Kidney (tissue), 14 donors: ENCODE results near the gene AKR7A2. TPM values are rescaled to one million over a fixed set of nuclear protein-coding genes. Genes with fewer than 3 reads are reported as not detected.

Experiments
- DNase-seq, 5 donors: peaks; one replicate each; pipeline ENCODE4 v3.0.0-alpha.2; 2013 to 2020
- FAIRE-seq: peaks from 2 replicates; lab custom pipeline; 2012; peaks lifted over from hg19 to GRCh38; lab: Jason Lieb, UNC
- H3K27ac ChIP-seq, 2 donors: one replicate each; pipeline ENCODE4 v1.7.0; 2013; ENCODE audit warnings: low read depth in 2 of 2, low read length in 2 of 2, inconsistent platforms in 1 of 2
- H3K27me3 ChIP-seq: one replicate; pipeline ENCODE4 v1.7.1; 2013; ENCODE audit warnings: low read length, inconsistent platforms; ENCODE audit not compliant: control insufficient read depth, insufficient read depth
- H3K36me3 ChIP-seq, 3 donors: one replicate each; pipeline versions ENCODE4 v1.7.0 to v1.7.1; 2013; ENCODE audit warnings: low read length in 3 of 3, control low read depth in 1 of 3, inconsistent platforms in 1 of 3; ENCODE audit not compliant: insufficient read depth in 3 of 3, control insufficient read depth in 2 of 3
- H3K4me1 ChIP-seq, 3 donors: one replicate each; pipeline versions ENCODE4 v1.7.0 to v1.7.1; 2013; ENCODE audit warnings: low read length in 3 of 3, inconsistent platforms in 1 of 3, low read depth in 1 of 3; ENCODE audit not compliant: control insufficient read depth in 2 of 3, insufficient read depth in 2 of 3
- H3K4me3 ChIP-seq, 3 donors: one replicate each; pipeline versions ENCODE4 v1.7.0 to v1.8.1; 2013; ENCODE audit warnings: low read length in 3 of 3, control low read depth in 1 of 3, inconsistent platforms in 1 of 3
- H3K9ac ChIP-seq, 3 donors: one replicate each; pipeline versions ENCODE4 v1.7.0 to v1.7.1; 2013; ENCODE audit warnings: low read length in 3 of 3, control low read depth in 1 of 3, inconsistent platforms in 1 of 3
- H3K9me3 ChIP-seq, 3 donors: one replicate each; pipeline versions ENCODE4 v1.7.0 to v1.7.1; 2013; ENCODE audit warnings: low read length in 3 of 3, control low read depth in 1 of 3, inconsistent platforms in 1 of 3; ENCODE audit not compliant: control insufficient read depth in 2 of 3, insufficient read depth in 1 of 3
- CTCF ChIP-seq: IDR thresholded peaks from 3 replicates; pipeline ENCODE4 v1.5.1; 2012; ENCODE audit warnings: mild to moderate bottlenecking, moderate library complexity, borderline replicate concordance; ENCODE audit not compliant: insufficient read depth; ENCODE audit errors: extremely low read depth
- intact Hi-C: fragments of 100-400 bp; cut with DNase I; formaldehyde crosslinking; loops from one replicate; pipeline ENCODE4 v1.11.1; 2022
- polyA plus RNA-seq: library from polyadenylated mRNA; stranded (reverse); fragments of 350-450 nt; fragmentation: Illumina TruSeq; extraction: RNeasy Lipid Tissue Mini Kit (QIAGEN cat#74804); gene quantifications from one replicate; pipeline ENCODE4 v1.2.3, GENCODE V29; 2014; ENCODE audit warnings: low read depth, low replicate concordance; ENCODE audit not compliant: insufficient read depth
- total RNA-seq: library from RNA; stranded (reverse); fragmentation: NEBNext Ultra II Directional; extraction: Animal tissue kit (Norgen Biotek cat#: 25700); gene quantifications from one replicate; pipeline ENCODE4 v1.2.1, GENCODE V29; 2021
- donor health status: control.
- donor health status: control.
- donor health status: control.
- donor health status: control.
- donor health status: control.
- donor health status: DM: yes; HTN: yes; CAD: no.
- donor health status: Normal renal cell carcinoma (clear cell type).

Gene AKR7A2
- total and polyA plus RNA-seq, 2 donors from 2014 or later, result 53.1 to 139 TPM

GRCh38 chr1:19352839-19353238 lies 40.9 kb upstream of the AKR7A2 start:
- FAIRE-seq (no peak), DNase-seq (peak in 1 of 5 donors; percentile 67)
- H3K9me3 ChIP-seq, result no peaks in the 10 kb centered on the region
- peaks cover 5 to 31% (median 17%) of the 10 kb centered on the region in 3 donors for H3K36me3 ChIP-seq
- H3K27me3 ChIP-seq, result no peaks in the 10 kb centered on the region
- H3K9ac ChIP-seq, result no peak overlapping the region
- H3K27ac ChIP-seq, result no peak overlapping the region
- no peak for TF ChIP-seq CTCF
- H3K4me1 ChIP-seq, result no peaks in the 10 kb centered on the region
- H3K4me3 ChIP-seq, result no peak overlapping the region
- intact Hi-C loops, result no loop called here

- Histone ChIP-seq H3K9me3 (no peaks in the 10 kb centered on the region), H3K27ac (no peak overlapping the region), H3K27me3 (no peaks in the 10 kb centered on the region), H3K4me3 (no peak overlapping the region), H3K4me1 (no peaks in the 10 kb centered on the region), H3K36me3 (peaks cover 5 to 31% (median 17%) of the 10 kb centered on the region in 3 donors), H3K9ac (no peak overlapping the region)
- FAIRE-seq (no peak), DNase-seq (peak in 1 of 5 donors; percentile 72)
- intact Hi-C loops, result no loop called here
- TF ChIP-seq CTCF, result no peak
Observed at GRCh38 chr1:19351873-19352272, 39.9 kb upstream of the AKR7A2 start.

- FAIRE-seq, result no peak
- H3K27me3 ChIP-seq, result no peaks in the 10 kb centered on the region
- H3K9me3 ChIP-seq, result no peaks in the 10 kb centered on the region
- no peak for TF ChIP-seq CTCF
- H3K27ac ChIP-seq, result no peak overlapping the region
- DNase-seq, result no peak
- no peak overlapping the region for H3K4me3 ChIP-seq
- intact Hi-C loops, result no loop called here
- no peaks in the 10 kb centered on the region for H3K4me1 ChIP-seq
- peaks cover 0 to 25% (median 10%) of the 10 kb centered on the region in 3 donors for H3K36me3 ChIP-seq
- H3K9ac ChIP-seq, result no peak overlapping the region
Observed at GRCh38 chr1:19350566-19350965, 38.6 kb upstream of the AKR7A2 start.

GRCh38 chr1:19349999-19350398 lies 38.1 kb upstream of the AKR7A2 start:
- no peak overlapping the region for H3K27ac ChIP-seq
- intact Hi-C loops, result no loop called here
- TF ChIP-seq CTCF, result no peak
- no peaks in the 10 kb centered on the region for H3K4me1 ChIP-seq
- no peak overlapping the region for H3K4me3 ChIP-seq
- FAIRE-seq, result no peak
- H3K36me3 ChIP-seq, result peaks cover 0 to 28% (median 9%) of the 10 kb centered on the region in 3 donors
- no peaks in the 10 kb centered on the region for H3K27me3 ChIP-seq
- peak in 1 of 5 donors; percentile 53 for DNase-seq
- H3K9me3 ChIP-seq, result no peaks in the 10 kb centered on the region
- no peak overlapping the region for H3K9ac ChIP-seq
